Esophagus squamous epithelium (tissue), 5 donors: ENCODE data around the gene IGLL1. TPM values are rescaled to one million over a fixed set of nuclear protein-coding genes. Genes with fewer than 3 reads are reported as not detected.

ENCODE experiments used
- DNase-seq: peaks from one replicate; lab custom pipeline; 2025; lab: John Stamatoyannopoulos, UW
- H3K27ac ChIP-seq, 4 donors: fragments of 200-600 bp; sonication (generic); one replicate each; pipeline ENCODE4 v1.5.1; 2016 to 2019; ENCODE audit warnings: mild to moderate bottlenecking in 1 of 4
- H3K27me3 ChIP-seq, 4 donors: fragments of 200-600 bp; sonication (generic); 1 replicate in 3 of 4; 2 replicates in 1 of 4; pipeline versions ENCODE4 v1.5.1 to v1.6.0; 2017 to 2021; ENCODE audit warnings: antibody characterized with exemption in 1 of 4
- H3K36me3 ChIP-seq, 3 donors: fragments of 200-600 bp; sonication (generic); one replicate each; pipeline ENCODE4 v1.5.1; 2016 to 2019
- H3K4me1 ChIP-seq, 3 donors: fragments of 200-600 bp; sonication (generic); one replicate each; pipeline ENCODE4 v1.5.1; 2017 to 2019
- H3K4me3 ChIP-seq, 4 donors: fragments of 200-600 bp; sonication (generic); 1 replicate in 3 of 4; 2 replicates in 1 of 4; pipeline ENCODE4 v1.5.1; 2016 to 2019; ENCODE audit warnings: mild to moderate bottlenecking in 2 of 4, moderate library complexity in 1 of 4
- H3K9me3 ChIP-seq, 3 donors: fragments of 200-600 bp; sonication (generic); one replicate each; pipeline ENCODE4 v1.5.1; 2016 to 2019
- POLR2A ChIP-seq, 4 donors: fragments of 450-650 bp; IDR thresholded peaks; one replicate each; pipeline ENCODE4 v1.6.1; 2017; ENCODE audit warnings: antibody characterized with exemption in 4 of 4, mild to moderate bottlenecking in 4 of 4, moderate library complexity in 3 of 4
- WGBS, 2 donors: methylation state at CpG; one replicate each; pipeline ENCODE4 v1.1.5; 2018; 5-methylcytosine and 5-hydroxymethylcytosine counted together
- intact Hi-C: fragments of 100-400 bp; cut with DNase I; formaldehyde crosslinking; loops from one replicate; pipeline ENCODE4 v1.15.0; 2022
- total RNA-seq, 4 donors: library from RNA; depleted of rRNA; stranded (reverse); fragments of >200 nt; gene quantifications; one replicate each; pipeline ENCODE4 v1.1.0, GENCODE V29; 2016
- TF ChIP-seq, protein P1 (sequence below), 6 experiments: fragments of 450-650 bp in 4 of 6; fragments of 200-600 bp in 2 of 6; sonication (generic) in 2 of 6; IDR thresholded peaks; one replicate each; pipeline ENCODE4 v1.5.1; 2016 to 2019; ENCODE audit warnings: antibody characterized with exemption in 6 of 6, mild to moderate bottlenecking in 4 of 6, moderate library complexity in 4 of 6
- donor health status: DM: yes; HTN: yes; CAD: no.

Gene IGLL1
- total RNA-seq, 4 donors from 2014 or later = not detected

DNA sequence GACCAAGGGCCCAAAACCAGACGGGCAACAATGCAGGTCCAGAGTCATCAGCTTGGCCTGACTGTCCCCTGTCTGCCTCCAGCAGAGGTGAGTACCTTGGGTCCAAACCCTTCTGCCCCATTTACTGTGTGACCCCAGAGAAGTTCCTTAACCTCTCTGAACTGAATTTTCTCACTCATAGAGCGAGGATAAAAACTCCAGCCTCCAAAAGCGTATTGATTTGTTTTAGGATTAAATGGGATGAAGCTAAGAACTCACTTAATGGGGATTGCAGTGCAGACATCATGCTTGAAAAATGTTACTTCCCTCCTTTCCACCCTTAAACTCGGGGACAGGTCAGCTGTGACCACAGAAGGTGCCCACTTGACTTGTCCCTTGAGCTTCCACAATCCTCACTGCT lies 22.6 kb downstream of the IGLL1 start:
- Histone ChIP-seq H3K27ac (no peak overlapping the region), H3K4me1 (no peaks in the 10 kb centered on the region), H3K9me3 (no peaks in the 10 kb centered on the region), H3K36me3 (no peaks in the 10 kb centered on the region), H3K4me3 (no peak overlapping the region), H3K27me3 (peaks cover 0 to 74% (median 0%) of the 10 kb centered on the region in 4 donors)
- DNase-seq = no peak
- 58 to 76% methylated on average over 3 to 4 of the region's 4 CpGs for WGBS, 2 donors
- intact Hi-C loops = no loop called here
- TF ChIP-seq, protein P1, sequence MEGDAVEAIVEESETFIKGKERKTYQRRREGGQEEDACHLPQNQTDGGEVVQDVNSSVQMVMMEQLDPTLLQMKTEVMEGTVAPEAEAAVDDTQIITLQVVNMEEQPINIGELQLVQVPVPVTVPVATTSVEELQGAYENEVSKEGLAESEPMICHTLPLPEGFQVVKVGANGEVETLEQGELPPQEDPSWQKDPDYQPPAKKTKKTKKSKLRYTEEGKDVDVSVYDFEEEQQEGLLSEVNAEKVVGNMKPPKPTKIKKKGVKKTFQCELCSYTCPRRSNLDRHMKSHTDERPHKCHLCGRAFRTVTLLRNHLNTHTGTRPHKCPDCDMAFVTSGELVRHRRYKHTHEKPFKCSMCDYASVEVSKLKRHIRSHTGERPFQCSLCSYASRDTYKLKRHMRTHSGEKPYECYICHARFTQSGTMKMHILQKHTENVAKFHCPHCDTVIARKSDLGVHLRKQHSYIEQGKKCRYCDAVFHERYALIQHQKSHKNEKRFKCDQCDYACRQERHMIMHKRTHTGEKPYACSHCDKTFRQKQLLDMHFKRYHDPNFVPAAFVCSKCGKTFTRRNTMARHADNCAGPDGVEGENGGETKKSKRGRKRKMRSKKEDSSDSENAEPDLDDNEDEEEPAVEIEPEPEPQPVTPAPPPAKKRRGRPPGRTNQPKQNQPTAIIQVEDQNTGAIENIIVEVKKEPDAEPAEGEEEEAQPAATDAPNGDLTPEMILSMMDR (IDR thresholded peaks at IDR 0.05) = no peak
- no peak for TF ChIP-seq POLR2A (IDR thresholded peaks at IDR 0.05)

DNA sequence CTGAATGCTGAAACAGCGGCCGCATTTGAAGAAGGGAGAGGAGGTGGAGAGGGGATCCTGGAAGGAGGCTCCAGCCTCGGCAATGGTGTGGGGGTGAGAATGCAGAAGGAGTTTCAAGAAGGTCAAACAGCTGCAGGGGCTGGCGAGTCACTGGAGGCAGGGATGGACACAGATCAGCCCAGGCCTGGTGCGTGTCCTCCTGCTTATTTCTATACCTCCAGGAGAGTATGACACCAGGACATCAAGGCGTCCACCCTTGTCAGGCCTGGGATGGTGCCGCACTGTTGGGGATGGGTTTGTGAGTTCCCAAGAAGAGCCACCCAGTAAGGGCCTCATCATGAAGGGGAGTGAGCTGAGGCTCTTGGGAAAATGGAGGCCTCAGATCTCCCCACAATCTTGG lies 23.1 kb downstream of the IGLL1 start:
- Histone ChIP-seq H3K4me3 (no peak overlapping the region), H3K27me3 (peaks cover 0 to 71% (median 0%) of the 10 kb centered on the region in 4 donors), H3K4me1 (no peaks in the 10 kb centered on the region), H3K27ac (no peak overlapping the region), H3K9me3 (no peaks in the 10 kb centered on the region), H3K36me3 (no peaks in the 10 kb centered on the region)
- 75 to 86% methylated on average over 6 to 7 of the region's 7 CpGs for WGBS, 2 donors
- TF ChIP-seq POLR2A (IDR thresholded peaks at IDR 0.05) = no peak
- TF ChIP-seq, protein P1 (IDR thresholded peaks at IDR 0.05) = no peak
- intact Hi-C loops = no loop called here
- no peak for DNase-seq

DNA sequence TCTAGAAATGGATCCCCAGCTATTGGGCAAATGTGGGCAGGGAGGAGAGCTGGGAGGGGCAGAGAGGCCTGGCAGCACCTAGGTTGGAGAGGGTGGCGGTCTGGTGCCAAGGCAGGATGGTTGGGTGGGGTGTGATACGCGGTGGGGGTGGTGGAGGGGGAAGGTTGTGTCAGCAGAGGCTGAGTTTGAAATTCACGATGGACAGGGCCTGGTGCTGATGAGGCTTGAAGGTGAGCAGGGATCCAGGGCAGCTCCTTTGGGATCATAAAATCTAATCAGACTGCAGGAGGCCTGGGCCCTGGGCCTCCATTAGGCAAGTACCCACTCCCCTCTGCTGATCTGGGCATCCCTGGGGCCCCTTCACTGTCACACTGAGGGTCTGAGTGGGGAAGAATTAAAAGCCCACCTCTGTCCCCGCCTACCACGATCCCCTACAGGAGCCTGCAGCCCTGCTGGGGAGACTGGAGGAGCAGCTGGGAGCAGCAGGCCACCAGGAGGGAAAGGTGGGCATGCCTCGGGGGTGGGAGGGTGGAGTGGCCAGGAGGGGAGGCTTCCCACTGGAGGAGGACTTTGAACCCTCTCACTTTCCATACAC lies 24.0 kb downstream of the IGLL1 start:
- Histone ChIP-seq H3K4me3 (no peak overlapping the region), H3K36me3 (no peaks in the 10 kb centered on the region), H3K27me3 (peaks cover 0 to 66% (median 0%) of the 10 kb centered on the region in 4 donors), H3K9me3 (no peaks in the 10 kb centered on the region), H3K27ac (no peak overlapping the region), H3K4me1 (no peaks in the 10 kb centered on the region)
- TF ChIP-seq, protein P1 (IDR thresholded peaks at IDR 0.05) = no peak
- no peak for TF ChIP-seq POLR2A (IDR thresholded peaks at IDR 0.05)
- WGBS, 2 donors = 42 to 59% methylated on average over 4 to 5 of the region's 7 CpGs
- DNase-seq = no peak
- intact Hi-C loops = no loop called here

DNA sequence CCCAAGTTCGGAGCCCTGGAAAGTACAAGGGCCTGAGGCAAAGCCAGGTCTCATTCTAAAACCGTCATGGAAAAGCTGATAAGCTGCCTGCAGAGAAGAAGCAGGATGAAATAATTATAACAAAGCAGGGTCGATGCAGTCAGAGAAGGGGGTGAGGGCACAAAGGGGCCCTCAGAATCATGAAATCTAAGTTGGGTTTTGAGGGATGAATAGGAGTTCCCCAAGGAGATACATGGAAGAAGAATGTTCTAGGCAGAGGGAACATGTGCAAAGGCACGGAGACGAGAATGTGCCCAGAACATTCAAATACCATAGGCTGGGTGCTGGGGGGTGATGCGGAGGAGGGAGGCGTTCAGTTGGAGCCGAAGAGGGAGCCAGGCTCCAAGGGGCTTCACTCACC lies 25.0 kb downstream of the IGLL1 start:
- H3K36me3 ChIP-seq = no peaks in the 10 kb centered on the region
- DNase-seq = no peak
- H3K27ac ChIP-seq = no peak overlapping the region
- no peak overlapping the region for H3K4me3 ChIP-seq
- H3K27me3 ChIP-seq = peaks cover 0 to 64% (median 0%) of the 10 kb centered on the region in 4 donors
- intact Hi-C loops = no loop called here
- WGBS, 2 donors = 68 to 69% methylated on average over 8 of the region's 8 CpGs
- TF ChIP-seq, protein P1 (IDR thresholded peaks at IDR 0.05) = no peak
- no peaks in the 10 kb centered on the region for H3K4me1 ChIP-seq
- no peaks in the 10 kb centered on the region for H3K9me3 ChIP-seq

DNA sequence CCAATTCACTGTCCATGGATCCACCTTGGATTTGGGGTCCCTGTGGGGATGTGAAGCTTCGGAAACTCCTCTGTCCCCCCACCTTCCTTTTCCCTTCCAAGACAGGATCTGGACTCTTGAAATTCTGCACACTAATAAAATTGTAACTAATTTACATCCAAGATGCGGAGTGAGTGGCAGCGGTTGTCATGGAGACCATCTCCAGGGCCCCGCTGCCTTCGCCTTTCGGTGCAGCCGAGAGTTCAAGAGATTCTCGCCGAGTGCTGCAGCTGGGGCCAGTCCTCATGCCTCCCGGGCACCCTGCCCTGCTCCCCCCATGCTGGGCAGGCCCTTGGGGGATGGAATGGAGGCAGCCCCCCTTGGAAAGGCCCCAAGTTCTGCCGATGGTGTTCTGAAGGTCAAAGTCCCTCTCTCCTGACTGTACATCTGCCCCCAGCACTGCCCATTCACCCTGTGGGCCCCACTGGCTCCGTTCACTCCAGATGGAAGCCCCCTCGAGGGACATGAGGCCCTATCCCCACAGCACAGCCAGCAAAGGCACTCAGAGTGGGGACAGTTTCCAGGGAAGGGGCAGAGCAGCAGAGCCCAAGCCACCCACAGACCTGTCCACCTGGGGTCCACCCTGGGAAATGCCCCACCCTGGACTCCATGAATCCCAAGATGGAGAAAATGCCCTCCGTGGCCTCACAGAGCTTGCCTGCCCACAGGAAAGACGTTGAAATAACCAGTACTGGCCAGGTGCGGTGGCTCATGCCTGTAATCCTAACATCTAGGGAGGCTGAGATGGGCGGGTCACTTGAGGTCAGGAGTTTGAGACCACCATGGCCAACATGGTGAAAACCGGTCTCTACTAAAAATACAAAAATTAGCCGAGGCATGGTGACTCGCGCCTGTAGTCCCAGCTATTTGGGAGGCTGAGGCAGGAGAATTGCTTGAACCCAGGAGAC lies 25.9 kb downstream of the IGLL1 start:
- intact Hi-C loops = no loop called here

More for the DNA sequence above, 25.9 kb downstream of the IGLL1 start:
- TF ChIP-seq, protein P1 (IDR thresholded peaks at IDR 0.05) = no peak
- no peak for TF ChIP-seq POLR2A (IDR thresholded peaks at IDR 0.05)
- WGBS, 2 donors = 75 to 93% methylated on average over 3 to 10 of the region's 21 CpGs
- no peak for DNase-seq
- Histone ChIP-seq H3K4me1 (no peaks in the 10 kb centered on the region), H3K27me3 (peaks cover 0 to 64% (median 0%) of the 10 kb centered on the region in 4 donors), H3K36me3 (no peaks in the 10 kb centered on the region), H3K9me3 (no peaks in the 10 kb centered on the region), H3K27ac (no peak overlapping the region), H3K4me3 (no peak overlapping the region)
